ENCODE data around the gene CHST13. TPM values are rescaled to one million over a fixed set of nuclear protein-coding genes. Genes with fewer than 3 reads are reported as not detected.
A peak's percentile ranks its signal among the peaks of the same experiment; 100 is the strongest.

The CHST13 gene
- total and polyA plus RNA-seq, 11 donors: 0.07 to 2.3 (median 0.37) TPM; not detected in 1

DNA sequence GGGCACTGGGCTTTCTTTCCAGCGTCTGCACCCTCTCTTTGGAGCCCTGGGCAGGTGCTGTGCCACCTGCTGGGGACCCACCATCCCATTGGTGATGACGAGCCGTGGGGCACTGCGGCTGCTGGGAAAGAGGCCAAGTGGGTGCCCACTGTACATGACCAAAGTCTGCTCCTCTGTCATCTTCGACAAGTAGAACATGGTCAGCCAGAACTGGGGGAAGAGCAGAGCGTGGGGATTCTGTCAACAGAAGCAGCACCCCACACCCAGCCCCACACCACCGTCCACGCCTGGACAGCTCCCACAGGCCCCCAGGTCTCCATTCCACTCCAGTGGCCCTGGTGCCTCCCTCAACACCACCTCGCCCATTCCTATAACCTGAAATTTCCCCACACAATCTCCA, 16.1 kb upstream of the CHST13 start:
- Histone ChIP-seq H3K4me1 (peaks cover 0 to 4% (median 0%) of the 10 kb centered on the region in 12 donors), H3K27ac (no peak overlapping the region), H3K9me3 (no peaks in the 10 kb centered on the region), H3K4me3 (no peak overlapping the region), H3K36me3 (no peaks in the 10 kb centered on the region), H3K27me3 (peaks cover 0 to 9% (median 0%) of the 10 kb centered on the region in 9 donors)
- 88 to 93% (median 90%) methylated on average over 9 of the region's 9 CpGs for WGBS, 4 donors
- ATAC-seq (no peak), DNase-seq (peak in 1 of 5 donors; percentile 22)
- intact Hi-C loops (cut with DNase I): no loop called here
- TF ChIP-seq, protein P1, sequence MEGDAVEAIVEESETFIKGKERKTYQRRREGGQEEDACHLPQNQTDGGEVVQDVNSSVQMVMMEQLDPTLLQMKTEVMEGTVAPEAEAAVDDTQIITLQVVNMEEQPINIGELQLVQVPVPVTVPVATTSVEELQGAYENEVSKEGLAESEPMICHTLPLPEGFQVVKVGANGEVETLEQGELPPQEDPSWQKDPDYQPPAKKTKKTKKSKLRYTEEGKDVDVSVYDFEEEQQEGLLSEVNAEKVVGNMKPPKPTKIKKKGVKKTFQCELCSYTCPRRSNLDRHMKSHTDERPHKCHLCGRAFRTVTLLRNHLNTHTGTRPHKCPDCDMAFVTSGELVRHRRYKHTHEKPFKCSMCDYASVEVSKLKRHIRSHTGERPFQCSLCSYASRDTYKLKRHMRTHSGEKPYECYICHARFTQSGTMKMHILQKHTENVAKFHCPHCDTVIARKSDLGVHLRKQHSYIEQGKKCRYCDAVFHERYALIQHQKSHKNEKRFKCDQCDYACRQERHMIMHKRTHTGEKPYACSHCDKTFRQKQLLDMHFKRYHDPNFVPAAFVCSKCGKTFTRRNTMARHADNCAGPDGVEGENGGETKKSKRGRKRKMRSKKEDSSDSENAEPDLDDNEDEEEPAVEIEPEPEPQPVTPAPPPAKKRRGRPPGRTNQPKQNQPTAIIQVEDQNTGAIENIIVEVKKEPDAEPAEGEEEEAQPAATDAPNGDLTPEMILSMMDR (IDR thresholded peaks at IDR 0.05): no peak
- no peak for TF ChIP-seq POLR2A (IDR thresholded peaks at IDR 0.05)

DNA sequence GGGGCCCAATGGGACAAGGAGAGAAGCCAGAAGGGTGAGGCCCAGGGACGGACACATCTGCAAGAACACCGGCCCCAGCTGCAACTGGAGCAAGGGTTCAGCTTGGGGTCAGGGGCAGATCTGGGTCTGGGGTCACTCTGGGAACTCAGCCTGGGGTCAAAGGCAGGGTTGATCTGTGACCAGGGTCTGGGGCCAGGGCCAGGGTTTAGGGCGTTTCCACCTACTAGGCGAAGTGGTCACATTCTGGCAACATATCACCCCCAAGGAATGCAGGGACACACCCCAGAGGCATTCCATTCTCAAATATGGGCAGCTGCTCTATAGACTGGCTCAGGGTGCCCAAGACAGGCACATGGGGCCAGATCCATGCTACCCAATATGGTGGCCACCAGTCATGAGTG, 15.4 kb upstream of the CHST13 start:
- no peak for ATAC-seq

DNA sequence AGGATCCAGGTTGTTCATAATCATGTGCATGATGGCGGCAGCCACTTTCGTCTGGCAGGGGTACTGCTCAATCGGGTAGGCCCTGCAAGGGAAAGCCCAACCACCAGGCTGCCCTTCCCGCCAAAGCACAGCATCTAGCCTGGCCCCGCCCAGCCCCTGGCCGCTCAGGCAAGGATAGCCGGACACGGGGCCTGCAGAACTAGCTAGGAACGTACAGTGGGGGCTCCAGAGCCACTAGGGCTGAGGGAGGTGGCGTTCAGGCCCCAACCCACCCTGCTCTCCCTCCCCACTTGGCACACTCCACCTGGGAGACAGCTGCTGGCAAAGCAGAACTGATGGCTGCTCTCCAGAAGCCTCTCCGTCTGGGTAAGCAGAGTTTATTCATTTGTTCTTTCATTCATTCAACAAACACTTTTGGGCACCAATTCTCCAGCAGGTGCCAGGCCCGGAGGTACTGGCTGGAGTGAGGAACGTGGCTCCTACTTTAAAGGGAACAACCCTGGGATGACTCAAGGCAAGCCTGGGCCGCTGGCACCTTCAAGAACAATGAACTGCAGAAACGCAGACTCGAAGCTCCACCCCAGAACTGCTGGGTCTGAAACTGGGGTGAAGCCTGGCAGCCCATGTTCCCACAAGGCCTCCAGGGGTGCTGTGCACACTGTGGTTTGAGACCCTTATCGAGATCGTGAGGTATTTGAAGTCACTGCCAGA, 14.2 kb upstream of the CHST13 start:
- WGBS, 4 donors: 64 to 74% (median 67%) methylated on average over 12 to 18 of the region's 18 CpGs
- H3K4me3 ChIP-seq: no peak overlapping the region
- ATAC-seq (no peak), DNase-seq (peak in 3 of 5 donors; percentile 10 to 57 (median 14))
- intact Hi-C loops (cut with DNase I): no loop called here
- no peak for TF ChIP-seq POLR2A (IDR thresholded peaks at IDR 0.05)
- TF ChIP-seq, protein P1 (IDR thresholded peaks at IDR 0.05): no peak
- no peak overlapping the region for H3K27ac ChIP-seq
- no peaks in the 10 kb centered on the region for H3K9me3 ChIP-seq
- peaks cover 0 to 4% (median 0%) of the 10 kb centered on the region in 12 donors for H3K4me1 ChIP-seq
- no peaks in the 10 kb centered on the region for H3K36me3 ChIP-seq
- peaks cover 0 to 6% (median 0%) of the 10 kb centered on the region in 9 donors for H3K27me3 ChIP-seq

More for the DNA sequence above, 15.4 kb upstream of the CHST13 start:
- Histone ChIP-seq H3K27ac (no peak overlapping the region), H3K4me1 (peaks cover 0 to 4% (median 0%) of the 10 kb centered on the region in 12 donors), H3K27me3 (peaks cover 0 to 9% (median 0%) of the 10 kb centered on the region in 9 donors), H3K4me3 (no peak overlapping the region), H3K36me3 (no peaks in the 10 kb centered on the region), H3K9me3 (no peaks in the 10 kb centered on the region)
- intact Hi-C loops (cut with DNase I): no loop called here
- peak in 1 of 5 donors; percentile 11 for DNase-seq
- TF ChIP-seq POLR2A (IDR thresholded peaks at IDR 0.05): no peak
- TF ChIP-seq, protein P1 (IDR thresholded peaks at IDR 0.05): no peak
- WGBS, 4 donors: 83 to 93% (median 88%) methylated on average over 4 of the region's 4 CpGs

DNA sequence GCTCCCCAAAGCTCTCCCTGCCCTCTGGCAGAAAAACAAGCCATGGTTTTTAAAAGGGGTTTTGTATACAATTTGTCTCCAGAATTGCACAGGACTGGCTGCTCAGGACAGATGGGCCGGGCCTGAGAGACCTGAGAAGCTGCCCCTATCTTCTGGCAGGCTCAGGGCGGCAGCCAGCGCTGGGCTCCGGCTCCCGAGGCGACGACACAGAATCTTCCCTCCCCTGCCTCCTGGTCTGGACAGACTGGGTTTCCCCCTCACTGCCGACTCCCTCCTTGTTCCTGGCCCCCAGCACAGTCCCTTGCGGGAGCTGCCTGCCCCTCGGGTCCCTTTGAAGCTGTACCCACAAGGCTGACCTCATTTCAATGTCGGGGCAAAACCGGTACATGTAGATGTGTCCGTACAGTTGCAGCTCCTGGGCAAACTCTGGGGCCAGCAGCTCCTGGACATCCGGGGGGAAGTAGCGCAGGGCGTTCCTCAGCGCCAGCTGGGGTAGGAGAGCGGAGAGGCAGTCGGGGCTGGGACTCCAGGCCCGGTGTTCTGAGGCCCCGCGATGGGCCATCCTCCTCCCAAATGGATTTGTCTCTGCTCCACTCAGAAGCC, 13.5 kb upstream of the CHST13 start:
- Histone ChIP-seq H3K27me3 (peaks cover 0 to 4% (median 0%) of the 10 kb centered on the region in 9 donors), H3K36me3 (no peaks in the 10 kb centered on the region), H3K4me3 (no peak overlapping the region), H3K9me3 (no peaks in the 10 kb centered on the region), H3K4me1 (peaks cover 0 to 4% (median 0%) of the 10 kb centered on the region in 12 donors), H3K27ac (no peak overlapping the region)
- 68 to 81% (median 76%) methylated on average over 8 to 22 of the region's 22 CpGs for WGBS, 4 donors
- ATAC-seq (no peak), DNase-seq (peak in 3 of 5 donors; percentile 1 to 33 (median 17))
- TF ChIP-seq POLR2A (IDR thresholded peaks at IDR 0.05): no peak
- TF ChIP-seq, protein P1 (IDR thresholded peaks at IDR 0.05): no peak
- intact Hi-C loops (cut with DNase I): no loop called here
